Esophagus (tissue), 2 donors: ENCODE measurements around the gene GLIPR1. TPM values are rescaled to one million over a fixed set of nuclear protein-coding genes. Genes with fewer than 3 reads are reported as not detected.
"Not testable (repeated sequence)": the region's sequence is repeated elsewhere in the genome, so short reads cannot be mapped to it uniquely, and the experiment has no call there.

ENCODE experiments used
- H3K27ac ChIP-seq, 2 donors: one replicate each; pipeline ENCODE4 v1.5.1; 2013; ENCODE audit warnings: low read depth in 2 of 2, mild to moderate bottlenecking in 2 of 2, inconsistent platforms in 1 of 2, low read length in 1 of 2, moderate library complexity in 1 of 2
- H3K27me3 ChIP-seq, 2 donors: one replicate each; pipeline ENCODE4 v1.6.1; 2013; ENCODE audit warnings: low read length in 2 of 2, control low read depth in 1 of 2, mild to moderate bottlenecking in 1 of 2; ENCODE audit not compliant: insufficient read depth in 2 of 2, control insufficient read depth in 1 of 2
- H3K36me3 ChIP-seq, 2 donors: one replicate each; pipeline ENCODE4 v1.6.1; 2013; ENCODE audit warnings: low read length in 1 of 2; ENCODE audit not compliant: control insufficient read depth in 2 of 2, insufficient read depth in 2 of 2
- H3K4me1 ChIP-seq, 2 donors: one replicate each; pipeline ENCODE4 v1.6.1; 2013; ENCODE audit warnings: low read length in 1 of 2; ENCODE audit not compliant: control insufficient read depth in 2 of 2, insufficient read depth in 2 of 2
- H3K4me3 ChIP-seq, 2 donors: one replicate each; pipeline ENCODE4 v1.5.1; 2013; ENCODE audit warnings: low read length in 2 of 2, mild to moderate bottlenecking in 2 of 2, low read depth in 1 of 2, moderate library complexity in 1 of 2
- H3K9me3 ChIP-seq, 2 donors: one replicate each; pipeline ENCODE4 v1.6.1; 2013; ENCODE audit warnings: mild to moderate bottlenecking in 2 of 2, low read depth in 1 of 2, low read length in 1 of 2, moderate library complexity in 1 of 2; ENCODE audit not compliant: control insufficient read depth in 2 of 2, insufficient read depth in 1 of 2
- WGBS, 2 donors: extraction: QIAGEN DNeasy Blood & Tissue Kit; methylation state at CpG; one replicate each; pipeline ENCODE4 v1.1.7; 2013; 5-methylcytosine and 5-hydroxymethylcytosine counted together
- polyA plus RNA-seq, 2 donors: library from polyadenylated mRNA; stranded (reverse); fragments of 200-250 nt; gene quantifications; one replicate each; pipeline ENCODE4 v1.2.3, GENCODE V29; 2013
- donor health status: healthy with polysubstance abuse.
- donor health status: Bipolar disorder and iron deficiency.

Gene GLIPR1
- polyA plus RNA-seq, 2 donors: 0.94 to 2.4 TPM

GRCh38 chr12:75483431-75483830, 2.9 kb downstream of the GLIPR1 start:
- no peaks in the 10 kb centered on the region for H3K36me3 ChIP-seq
- no peak overlapping the region for H3K4me3 ChIP-seq
- no peaks in the 10 kb centered on the region for H3K4me1 ChIP-seq
- no peak overlapping the region for H3K27ac ChIP-seq
- WGBS, 2 donors: 65 to 67% methylated on average over 2 of the region's 2 CpGs
- no peaks in the 10 kb centered on the region for H3K27me3 ChIP-seq
- H3K9me3 ChIP-seq: no peaks in the 10 kb centered on the region

- not testable (repeated sequence) for H3K27me3 ChIP-seq, H3K9me3 ChIP-seq, H3K27ac ChIP-seq, H3K4me1 ChIP-seq, H3K36me3 ChIP-seq, H3K4me3 ChIP-seq
- 85 to 92% methylated on average over 2 of the region's 2 CpGs for WGBS, 2 donors
Observed at GRCh38 chr12:75484450-75484849, 3.9 kb downstream of the GLIPR1 start.

- Histone ChIP-seq H3K9me3 (no peaks in the 10 kb centered on the region), H3K4me1 (no peaks in the 10 kb centered on the region), H3K4me3 (no peak overlapping the region), H3K36me3 (no peaks in the 10 kb centered on the region), H3K27ac (no peak overlapping the region), H3K27me3 (no peaks in the 10 kb centered on the region)
- WGBS, 2 donors: 92 to 93% methylated on average over 4 of the region's 4 CpGs
Observed at GRCh38 chr12:75487308-75487707, 6.8 kb downstream of the GLIPR1 start.

- no peaks in the 10 kb centered on the region for H3K36me3 ChIP-seq
- H3K27me3 ChIP-seq: no peaks in the 10 kb centered on the region
- H3K4me1 ChIP-seq: no peaks in the 10 kb centered on the region
- H3K27ac ChIP-seq: no peak overlapping the region
- H3K9me3 ChIP-seq: no peaks in the 10 kb centered on the region
- H3K4me3 ChIP-seq: no peak overlapping the region
Observed at GRCh38 chr12:75488553-75488952, 8.0 kb downstream of the GLIPR1 start.

GRCh38 chr12:75489187-75489586, 8.6 kb downstream of the GLIPR1 start:
- WGBS, 2 donors: 80 to 85% methylated on average over 2 of the region's 2 CpGs
- H3K27me3 ChIP-seq: no peaks in the 10 kb centered on the region
- H3K4me1 ChIP-seq: no peaks in the 10 kb centered on the region
- H3K9me3 ChIP-seq: no peaks in the 10 kb centered on the region
- no peak overlapping the region for H3K4me3 ChIP-seq
- H3K27ac ChIP-seq: no peak overlapping the region
- no peaks in the 10 kb centered on the region for H3K36me3 ChIP-seq

GRCh38 chr12:75489613-75490210, 9.2 kb downstream of the GLIPR1 start:
- 49 to 54% methylated on average over 7 of the region's 7 CpGs for WGBS, 2 donors
- H3K9me3 ChIP-seq: no peaks in the 10 kb centered on the region
- no peaks in the 10 kb centered on the region for H3K4me1 ChIP-seq
- H3K27me3 ChIP-seq: no peaks in the 10 kb centered on the region
- no peaks in the 10 kb centered on the region for H3K36me3 ChIP-seq
- H3K4me3 ChIP-seq: no peak overlapping the region
- peak overlapping the region in 1 of 2 donors; percentile 9 for H3K27ac ChIP-seq

- H3K27ac ChIP-seq: no peak overlapping the region
- no peaks in the 10 kb centered on the region for H3K27me3 ChIP-seq
- 84 to 85% methylated on average over 2 of the region's 2 CpGs for WGBS, 2 donors
- H3K4me1 ChIP-seq: no peaks in the 10 kb centered on the region
- no peak overlapping the region for H3K4me3 ChIP-seq
- no peaks in the 10 kb centered on the region for H3K9me3 ChIP-seq
- no peaks in the 10 kb centered on the region for H3K36me3 ChIP-seq
Observed at GRCh38 chr12:75491169-75491568, 10.6 kb downstream of the GLIPR1 start.

GRCh38 chr12:75503459-75503858, 22.9 kb downstream of the GLIPR1 start:
- peaks cover 0 to 3% of the 10 kb centered on the region in 2 donors for H3K36me3 ChIP-seq
- H3K9me3 ChIP-seq: no peaks in the 10 kb centered on the region
- H3K27me3 ChIP-seq: no peaks in the 10 kb centered on the region
- no peak overlapping the region for H3K27ac ChIP-seq
- no peak overlapping the region for H3K4me3 ChIP-seq
- WGBS, 2 donors: 78 to 80% methylated on average over 3 of the region's 3 CpGs
- no peaks in the 10 kb centered on the region for H3K4me1 ChIP-seq

GRCh38 chr12:75503866-75504265, 23.3 kb downstream of the GLIPR1 start:
- H3K9me3 ChIP-seq: no peaks in the 10 kb centered on the region
- H3K27ac ChIP-seq: no peak overlapping the region
- no peak overlapping the region for H3K4me3 ChIP-seq
- 81 to 90% methylated on average over 3 of the region's 3 CpGs for WGBS, 2 donors
- H3K27me3 ChIP-seq: no peaks in the 10 kb centered on the region
- H3K4me1 ChIP-seq: no peaks in the 10 kb centered on the region
- H3K36me3 ChIP-seq: peaks cover 0 to 3% of the 10 kb centered on the region in 2 donors

- Histone ChIP-seq H3K27me3 (no peaks in the 10 kb centered on the region), H3K36me3 (peaks cover 0 to 3% of the 10 kb centered on the region in 2 donors), H3K27ac (no peak overlapping the region), H3K4me1 (no peaks in the 10 kb centered on the region), H3K9me3 (no peaks in the 10 kb centered on the region), H3K4me3 (no peak overlapping the region)
- 61 to 62% methylated on average over 2 of the region's 2 CpGs for WGBS, 2 donors
Observed at GRCh38 chr12:75505706-75506312, 25.3 kb downstream of the GLIPR1 start.
